ENCODE measurements around the gene EXOC3. TPM values are rescaled to one million over a fixed set of nuclear protein-coding genes. Genes with fewer than 3 reads are reported as not detected.

EXOC3 gene
- total RNA-seq (2021) (60.1 to 62.4 TPM (median 62.2 TPM) in 3 replicates), Bru-seq, nascent RNA (percentile 72 among the genes with signal in this experiment)
- long read RNA-seq, experiment 1, transcript EXOC3-209 (13 exons, 2,825 nt) = major isoform, 81 of 126 reads
- long read RNA-seq, experiment 1, partial matches to known transcripts = 19 of 126 reads
- long read RNA-seq, experiment 1, other reads (novel, unspliced or antisense) = 23 of 126 reads
- long read RNA-seq, experiment 2, transcript EXOC3-201 (12 exons, 2,682 nt) = minor isoform, 6 of 45 reads
- long read RNA-seq, experiment 2, transcript EXOC3-209 (13 exons, 2,825 nt) = major isoform, 10 of 45 reads
- long read RNA-seq, experiment 2, partial matches to known transcripts = 18 of 45 reads
- long read RNA-seq, experiment 2, other reads (novel, unspliced or antisense) = 11 of 45 reads
- long read RNA-seq, experiment 3, partial matches to known transcripts = 2 of 4 reads
- long read RNA-seq, experiment 3, other reads (novel, unspliced or antisense) = 1 of 4 reads

- Mint-ChIP-seq H3K27ac (peak within 1 kb of the TSS; percentile 89), H3K27me3 (ENCODE audit: low read depth) (peaks cover 5% of the 10 kb centered on the region), H3K4me3 (peak within 1 kb of the TSS; percentile 100), H3K36me3 (peaks cover 13% of the 10 kb centered on the region), H3K4me1 (peaks cover 16% of the 10 kb centered on the region), H3K9me3 (no peaks in the 10 kb centered on the region)
- POLR2A ChIA-PET = no interaction called here
- CTCF ChIA-PET = interaction anchor here (1.0 kb wide), 2 partner anchors 11 to 105 kb away, joined by 3 to 4 read pairs; no protein-coding TSS in a partner anchor
- ATAC-seq (peak; percentile 76), DNase-seq (ENCODE audit: low spot score) (peak; percentile 81)
- no peak for TF ChIP-seq EMX1 (CRISPR knock-in tag; IDR thresholded peaks at IDR 0.05)
- peak; percentile 68; the same call in 1 of the 2 replicates for TF ChIP-seq E2F5 (CRISPR knock-in tag; IDR thresholded peaks at IDR 0.05)
- peak; percentile 67; the same call in 1 of the 2 replicates for TF ChIP-seq ZNF232 (CRISPR knock-in tag; IDR thresholded peaks at IDR 0.05)
- 0 out of 2 replicates have a peak, but pooled peaks have one; percentile 40 for TF ChIP-seq NFE2L1 (CRISPR knock-in tag; IDR thresholded peaks at IDR 0.05)
- TF ChIP-seq SMAD3 (CRISPR knock-in tag; IDR thresholded peaks at IDR 0.05; ENCODE audit: borderline replicate concordance) = peak; percentile 63; the same call in 1 of the 2 replicates
- TF ChIP-seq ZNF281 (CRISPR knock-in tag; IDR thresholded peaks at IDR 0.05) = 0 out of 2 replicates have a peak, but pooled peaks have one; percentile 16
- TF ChIP-seq MAX (CRISPR knock-in tag; IDR thresholded peaks at IDR 0.05) = peak; percentile 80
- peak; percentile 36; the same call in 1 of the 2 replicates for TF ChIP-seq CREM (CRISPR knock-in tag; IDR thresholded peaks at IDR 0.05)
- TF ChIP-seq ARID4B (CRISPR knock-in tag; IDR thresholded peaks at IDR 0.05; ENCODE audit: borderline replicate concordance) = peak; percentile 78
- TF ChIP-seq SMAD4 (CRISPR knock-in tag; IDR thresholded peaks at IDR 0.05) = peak; percentile 68; the same call in 1 of the 2 replicates
- no peak for TF ChIP-seq HMGA2 (CRISPR knock-in tag; IDR thresholded peaks at IDR 0.05)
- peak; percentile 76; the same call in 1 of the 2 replicates for TF ChIP-seq ETV6 (CRISPR knock-in tag; IDR thresholded peaks at IDR 0.05)
- peak; percentile 30; the same call in 1 of the 2 replicates for TF ChIP-seq FOXP4 (CRISPR knock-in tag; IDR thresholded peaks at IDR 0.05)
- TF ChIP-seq E2F4 (CRISPR knock-in tag; IDR thresholded peaks at IDR 0.05; ENCODE audit: borderline replicate concordance, low read depth) = no peak; the same call in 1 of the 2 replicates
- TF ChIP-seq TEAD4 (CRISPR knock-in tag; IDR thresholded peaks at IDR 0.05) = 0 out of 2 replicates have a peak, but pooled peaks have one; percentile 63
- no peak for TF ChIP-seq ZBTB21 (CRISPR knock-in tag; IDR thresholded peaks at IDR 0.05; ENCODE audit: borderline replicate concordance)
- peak; percentile 61; the same call in 1 of the 2 replicates for TF ChIP-seq ZBTB43 (CRISPR knock-in tag; IDR thresholded peaks at IDR 0.05)
- peak; percentile 54 for TF ChIP-seq USF2 (CRISPR knock-in tag; IDR thresholded peaks at IDR 0.05)
Observed at GRCh38 chr5:442335-443238, at the start of gene EXOC3. Gene EXOC3 (plus strand): TSS chr5:443176. CDS start chr5:446206, 3,030 bp downstream.

Data from WTC11 (cell line).